Gastroesophageal sphincter (tissue), 3 donors: Measurements from ENCODE around the gene MYADML2.

ENCODE experiments used
- EP300 ChIP-seq: sonication (generic); formaldehyde crosslinking; IDR thresholded peaks from one replicate; pipeline ENCODE4 v1.6.1; 2017; ENCODE audit warnings: antibody characterized with exemption, mild to moderate bottlenecking
- TF ChIP-seq, protein P1 (sequence below), 4 experiments: fragments of 200-600 bp in 2 of 4; fragments of 450-650 bp in 2 of 4; sonication (generic) in 1 of 4; IDR thresholded peaks; one replicate each; pipeline ENCODE4 v1.5.1; 2017 to 2019; ENCODE audit warnings: antibody characterized with exemption in 4 of 4, mild to moderate bottlenecking in 2 of 4, moderate library complexity in 2 of 4

DNA sequence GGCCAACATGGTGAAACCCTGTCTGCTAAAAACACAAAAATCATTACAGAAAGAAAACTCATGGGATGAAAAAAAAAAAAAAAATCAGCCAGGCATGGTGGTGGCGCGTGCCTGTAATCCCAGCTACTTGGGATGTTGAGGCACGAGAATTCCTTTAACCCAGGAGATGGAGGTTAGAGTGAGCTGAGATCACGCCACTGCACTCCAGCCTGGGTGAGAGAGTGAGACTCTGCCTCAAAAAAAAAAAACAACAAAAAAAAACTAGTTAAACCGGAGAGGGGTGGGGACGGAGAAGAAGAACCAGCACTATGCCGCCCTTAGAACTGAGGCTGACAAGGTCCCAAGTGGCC, 21.3 kb upstream of the MYADML2 start:
- TF ChIP-seq, protein P1, sequence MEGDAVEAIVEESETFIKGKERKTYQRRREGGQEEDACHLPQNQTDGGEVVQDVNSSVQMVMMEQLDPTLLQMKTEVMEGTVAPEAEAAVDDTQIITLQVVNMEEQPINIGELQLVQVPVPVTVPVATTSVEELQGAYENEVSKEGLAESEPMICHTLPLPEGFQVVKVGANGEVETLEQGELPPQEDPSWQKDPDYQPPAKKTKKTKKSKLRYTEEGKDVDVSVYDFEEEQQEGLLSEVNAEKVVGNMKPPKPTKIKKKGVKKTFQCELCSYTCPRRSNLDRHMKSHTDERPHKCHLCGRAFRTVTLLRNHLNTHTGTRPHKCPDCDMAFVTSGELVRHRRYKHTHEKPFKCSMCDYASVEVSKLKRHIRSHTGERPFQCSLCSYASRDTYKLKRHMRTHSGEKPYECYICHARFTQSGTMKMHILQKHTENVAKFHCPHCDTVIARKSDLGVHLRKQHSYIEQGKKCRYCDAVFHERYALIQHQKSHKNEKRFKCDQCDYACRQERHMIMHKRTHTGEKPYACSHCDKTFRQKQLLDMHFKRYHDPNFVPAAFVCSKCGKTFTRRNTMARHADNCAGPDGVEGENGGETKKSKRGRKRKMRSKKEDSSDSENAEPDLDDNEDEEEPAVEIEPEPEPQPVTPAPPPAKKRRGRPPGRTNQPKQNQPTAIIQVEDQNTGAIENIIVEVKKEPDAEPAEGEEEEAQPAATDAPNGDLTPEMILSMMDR (IDR thresholded peaks at IDR 0.05), result no peak
- TF ChIP-seq EP300, result no peak
